Caco-2 (cell line): ENCODE results near the gene LZIC. TPM values are rescaled to one million over a fixed set of nuclear protein-coding genes. Genes with fewer than 3 reads are reported as not detected.

ENCODE experiments used
- BruUV-seq: library from RNA; stranded (reverse); fragments of 400-500 nt; replicated peaks from 2 replicates; lab custom pipeline; 2021; lab: Mats Ljungman, UMichigan
- CTCF ChIA-PET: fragments of 300-600 bp; sonication (Branson Sonifier 250); formaldehyde crosslinking; loops from one replicate; lab custom pipeline; 2022; ENCODE audit warnings: antibody characterized with exemption; lab: Charles Lee
- POLR2A ChIA-PET: fragments of 300-600 bp; sonication (Branson Sonifier 250); formaldehyde crosslinking; loops from one replicate; lab custom pipeline; 2022; ENCODE audit warnings: antibody characterized with exemption; lab: Charles Lee
- DNase-seq, 2 experiments: peaks; one replicate each; pipeline versions ENCODE4 v3.0.0 to v3.0.0-alpha.2; 2020 to 2022
- H3K27me3 ChIP-seq: replicated peaks from 2 replicates; pipeline ENCODE4 v1.6.0; 2011; ENCODE audit warnings: low read length; ENCODE audit not compliant: control insufficient read depth, insufficient read depth
- H3K36me3 ChIP-seq: 2 replicates; pipeline ENCODE4 v1.5.1; 2011; ENCODE audit warnings: low read length; ENCODE audit not compliant: control insufficient read depth, insufficient read depth
- H3K4me1 ChIP-seq: fragments of 250-450 bp; sonication (Bioruptor Pico); 2 replicates; pipeline ENCODE4 v1.5.1; 2020; ENCODE audit warnings: mild to moderate bottlenecking
- H3K4me3 ChIP-seq: 2 replicates; pipeline ENCODE4 v1.5.1; 2011; ENCODE audit warnings: low read depth, mild to moderate bottlenecking, control low read depth, low read length
- H3K9me3 ChIP-seq: fragments of 250-450 bp; sonication (Bioruptor Pico); 2 replicates; pipeline ENCODE4 v1.5.1; 2020; ENCODE audit warnings: mild to moderate bottlenecking, moderate library complexity
- H3K27ac Mint-ChIP-seq: one replicate; pipeline ENCODE4 v1.8.0; 2022; ENCODE audit warnings: mixed read lengths; ENCODE audit not compliant: unreplicated experiment
- H3K27me3 Mint-ChIP-seq: one replicate; pipeline ENCODE4 v1.8.0; 2022; ENCODE audit warnings: mixed read lengths; ENCODE audit not compliant: insufficient read depth, unreplicated experiment
- H3K36me3 Mint-ChIP-seq: one replicate; pipeline ENCODE4 v1.8.0; 2022; ENCODE audit warnings: mild to moderate bottlenecking, mixed read lengths; ENCODE audit not compliant: insufficient read depth, unreplicated experiment
- H3K4me1 Mint-ChIP-seq: one replicate; pipeline ENCODE4 v1.8.0; 2022; ENCODE audit warnings: low read depth, mixed read lengths; ENCODE audit not compliant: unreplicated experiment
- H3K4me3 Mint-ChIP-seq: one replicate; pipeline ENCODE4 v1.8.0; 2022; ENCODE audit warnings: mild to moderate bottlenecking, moderate library complexity, mixed read lengths; ENCODE audit not compliant: unreplicated experiment
- H3K9me3 Mint-ChIP-seq: one replicate; pipeline ENCODE4 v1.8.0; 2022; ENCODE audit warnings: mixed read lengths; ENCODE audit not compliant: unreplicated experiment
- intact Hi-C: fragments of 100-400 bp; cut with micrococcal nuclease; formaldehyde crosslinking; loops from one replicate; pipeline ENCODE4 v1.10.0; 2022; ENCODE audit not compliant: unreplicated experiment
- total RNA-seq: library from RNA; stranded (reverse); gene quantifications from 2 replicates; pipeline ENCODE4 v1.2.3, GENCODE V29; 2022
- TF ChIP-seq, protein P1 (sequence below), 2 experiments: fragments of 200-600 bp in 1 of 2; IDR thresholded peaks; 1 replicate in 1 of 2; 2 replicates in 1 of 2; pipeline versions ENCODE4 v1.5.1 to v1.8.0; 2011 to 2022; ENCODE audit warnings: antibody characterized with exemption in 1 of 2, control low read depth in 1 of 2, inconsistent platforms in 1 of 2, low read depth in 1 of 2, low read length in 1 of 2, mild to moderate bottlenecking in 1 of 2, moderate library complexity in 1 of 2; ENCODE audit not compliant: insufficient read depth in 1 of 2, severe bottlenecking in 1 of 2, unreplicated experiment in 1 of 2

The LZIC gene
- total RNA-seq, 1 experiment from 2014 or later = 33.2 TPM

DNA sequence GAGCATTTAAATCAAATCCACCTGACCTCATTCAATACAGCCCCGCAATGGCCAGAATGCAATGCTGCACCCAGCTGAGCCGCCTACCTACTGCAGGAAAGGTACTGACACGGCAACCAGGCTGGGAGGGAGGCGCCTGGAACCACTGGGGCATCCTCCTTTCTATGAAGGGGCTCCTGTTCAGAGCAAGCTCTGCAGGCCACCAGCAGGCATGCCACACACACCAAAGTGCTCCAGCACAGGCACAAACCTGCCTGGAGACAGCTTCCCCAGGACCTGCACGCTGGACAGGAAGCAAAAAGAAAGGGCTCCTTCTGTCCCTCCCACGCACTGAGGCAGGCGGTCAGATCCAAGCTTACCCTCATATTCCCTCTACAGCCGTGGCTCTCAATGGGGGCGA is 54.3 kb downstream of the LZIC start:
- TF ChIP-seq, protein P1, sequence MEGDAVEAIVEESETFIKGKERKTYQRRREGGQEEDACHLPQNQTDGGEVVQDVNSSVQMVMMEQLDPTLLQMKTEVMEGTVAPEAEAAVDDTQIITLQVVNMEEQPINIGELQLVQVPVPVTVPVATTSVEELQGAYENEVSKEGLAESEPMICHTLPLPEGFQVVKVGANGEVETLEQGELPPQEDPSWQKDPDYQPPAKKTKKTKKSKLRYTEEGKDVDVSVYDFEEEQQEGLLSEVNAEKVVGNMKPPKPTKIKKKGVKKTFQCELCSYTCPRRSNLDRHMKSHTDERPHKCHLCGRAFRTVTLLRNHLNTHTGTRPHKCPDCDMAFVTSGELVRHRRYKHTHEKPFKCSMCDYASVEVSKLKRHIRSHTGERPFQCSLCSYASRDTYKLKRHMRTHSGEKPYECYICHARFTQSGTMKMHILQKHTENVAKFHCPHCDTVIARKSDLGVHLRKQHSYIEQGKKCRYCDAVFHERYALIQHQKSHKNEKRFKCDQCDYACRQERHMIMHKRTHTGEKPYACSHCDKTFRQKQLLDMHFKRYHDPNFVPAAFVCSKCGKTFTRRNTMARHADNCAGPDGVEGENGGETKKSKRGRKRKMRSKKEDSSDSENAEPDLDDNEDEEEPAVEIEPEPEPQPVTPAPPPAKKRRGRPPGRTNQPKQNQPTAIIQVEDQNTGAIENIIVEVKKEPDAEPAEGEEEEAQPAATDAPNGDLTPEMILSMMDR (IDR thresholded peaks at IDR 0.05; ENCODE audit: insufficient read depth in 1 of 2, low read depth in 1 of 2, low read length in 1 of 2, severe bottlenecking in 1 of 2, unreplicated experiment in 1 of 2) = no peak
- Mint-ChIP-seq H3K36me3 (no peaks in the 10 kb centered on the region), H3K27ac (no peak overlapping the region), H3K4me3 (no peak overlapping the region), H3K4me1 (no peaks in the 10 kb centered on the region), H3K27me3 (no peaks in the 10 kb centered on the region), H3K9me3 (no peaks in the 10 kb centered on the region)
- ChIA-PET CTCF (interaction anchor here (1.1 kb wide), 1 partner anchor 14 kb away, joined by 3 read pairs; no protein-coding TSS in a partner anchor), POLR2A (interaction anchor here (0.6 kb wide), 1 partner anchor 59 kb away, joined by 3 read pairs; no protein-coding TSS in a partner anchor)
- intact Hi-C loops = no loop called here
- no peak for DNase-seq
- H3K27me3 ChIP-seq = no peaks in the 10 kb centered on the region
- H3K36me3 ChIP-seq = no peaks in the 10 kb centered on the region
- no peak overlapping the region for H3K4me3 ChIP-seq
- BruUV-seq = no TSS peak
- no peaks in the 10 kb centered on the region for H3K9me3 ChIP-seq
- H3K4me1 ChIP-seq = no peaks in the 10 kb centered on the region

DNA sequence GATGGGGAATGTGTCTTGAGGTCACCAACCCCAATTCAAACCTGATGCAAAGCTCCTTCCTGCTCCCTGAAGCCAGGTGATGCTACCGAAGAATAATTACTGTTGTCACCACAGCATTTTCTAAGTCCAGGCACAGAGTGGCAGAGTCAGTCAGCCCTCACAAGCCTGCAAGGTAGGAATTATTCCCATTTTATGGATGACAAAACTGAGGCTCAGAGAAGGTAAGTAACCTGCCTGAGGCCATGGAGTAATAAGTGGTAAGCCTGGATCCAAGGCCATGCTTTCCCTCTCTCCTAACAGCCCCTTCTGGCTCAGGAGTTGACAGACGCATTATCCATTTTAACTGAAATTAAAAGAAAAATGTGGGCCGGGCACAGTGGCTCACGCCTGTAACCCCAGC is 56.1 kb downstream of the LZIC start:
- Histone ChIP-seq H3K9me3 (no peaks in the 10 kb centered on the region), H3K27me3 (no peaks in the 10 kb centered on the region), H3K4me3 (no peak overlapping the region), H3K36me3 (no peaks in the 10 kb centered on the region), H3K4me1 (no peaks in the 10 kb centered on the region)
- CTCF ChIA-PET = interaction anchor here (0.7 kb wide), 1 partner anchor 137 kb away, joined by 3 read pairs; no protein-coding TSS in a partner anchor
- H3K4me1 Mint-ChIP-seq = no peaks in the 10 kb centered on the region
- no peak overlapping the region for H3K4me3 Mint-ChIP-seq
- intact Hi-C loops = no loop called here
- H3K9me3 Mint-ChIP-seq = no peaks in the 10 kb centered on the region
- POLR2A ChIA-PET = no interaction called here
- TF ChIP-seq, protein P1 (IDR thresholded peaks at IDR 0.05; ENCODE audit: insufficient read depth in 1 of 2, low read depth in 1 of 2, low read length in 1 of 2, severe bottlenecking in 1 of 2, unreplicated experiment in 1 of 2) = no peak
- no TSS peak for BruUV-seq
- no peaks in the 10 kb centered on the region for H3K27me3 Mint-ChIP-seq
- H3K27ac Mint-ChIP-seq = no peak overlapping the region
- no peak for DNase-seq
- no peaks in the 10 kb centered on the region for H3K36me3 Mint-ChIP-seq

DNA sequence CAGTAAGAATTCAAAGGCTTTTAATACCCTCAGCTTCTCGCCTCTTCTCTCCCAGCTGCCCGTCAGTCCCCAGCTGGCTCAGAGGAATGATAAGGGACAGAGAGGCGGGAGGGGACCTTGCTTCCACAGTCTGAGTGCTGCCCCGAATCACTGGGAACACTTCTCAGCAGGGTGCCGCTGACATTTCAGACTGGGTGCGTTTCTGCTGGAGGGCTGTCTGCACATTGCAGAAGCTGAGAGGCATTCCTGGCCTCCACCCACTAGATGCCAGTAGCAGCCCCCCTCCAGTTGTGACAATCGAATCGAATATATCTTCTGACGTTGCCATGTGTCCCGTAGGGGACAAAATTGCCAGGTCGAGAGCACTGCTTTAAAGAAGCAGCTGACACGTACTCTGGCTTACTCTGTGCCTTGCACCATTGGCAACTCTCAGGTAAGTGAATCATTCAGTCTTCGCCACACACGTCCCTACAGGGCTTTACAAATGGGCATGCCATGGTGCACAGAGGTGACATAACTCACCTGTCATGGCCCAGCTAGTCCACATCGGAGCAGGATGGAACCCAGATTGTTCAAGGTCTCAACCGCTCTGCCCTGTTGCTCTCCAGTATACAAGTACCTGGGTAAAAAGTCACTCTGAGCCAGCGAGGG is 57.0 kb downstream of the LZIC start:
- intact Hi-C loops = no loop called here
- ChIA-PET POLR2A (no interaction called here), CTCF (no interaction called here)
- Mint-ChIP-seq H3K27me3 (no peaks in the 10 kb centered on the region), H3K4me3 (no peak overlapping the region), H3K9me3 (no peaks in the 10 kb centered on the region), H3K27ac (no peak overlapping the region), H3K4me1 (no peaks in the 10 kb centered on the region), H3K36me3 (no peaks in the 10 kb centered on the region)
- TF ChIP-seq, protein P1 (IDR thresholded peaks at IDR 0.05; ENCODE audit: insufficient read depth in 1 of 2, low read depth in 1 of 2, low read length in 1 of 2, severe bottlenecking in 1 of 2, unreplicated experiment in 1 of 2) = no peak
- Histone ChIP-seq H3K4me3 (no peak overlapping the region), H3K9me3 (no peaks in the 10 kb centered on the region), H3K4me1 (no peaks in the 10 kb centered on the region), H3K27me3 (no peaks in the 10 kb centered on the region), H3K36me3 (no peaks in the 10 kb centered on the region)
- DNase-seq = no peak
- BruUV-seq = no TSS peak
